BLaER1 (cell line): ENCODE data around the gene AHSG.
"Not testable (repeated sequence)": the region's sequence is repeated elsewhere in the genome, so short reads cannot be mapped to it uniquely, and the experiment has no call there.

ENCODE experiments used
- H3K27ac ChIP-seq: shearing (Covaris generic); formaldehyde crosslinking; 2 replicates; pipeline ENCODE4 v1.8.1; 2022
- H3K27me3 ChIP-seq: shearing (Covaris generic); formaldehyde crosslinking; 2 replicates; pipeline ENCODE4 v1.8.1; 2022
- H3K36me3 ChIP-seq: shearing (Covaris generic); formaldehyde crosslinking; 2 replicates; pipeline ENCODE4 v1.8.1; 2022
- H3K4me1 ChIP-seq: shearing (Covaris generic); formaldehyde crosslinking; 2 replicates; pipeline ENCODE4 v1.8.1; 2022
- H3K4me2 ChIP-seq: shearing (Covaris generic); formaldehyde crosslinking; 2 replicates; pipeline ENCODE4 v1.8.1; 2022
- H3K4me3 ChIP-seq: shearing (Covaris generic); formaldehyde crosslinking; 2 replicates; pipeline ENCODE4 v1.8.1; 2022
- H3K9ac ChIP-seq: shearing (Covaris generic); formaldehyde crosslinking; 2 replicates; pipeline ENCODE4 v1.8.1; 2022
- H3K9me3 ChIP-seq: shearing (Covaris generic); formaldehyde crosslinking; 2 replicates; pipeline ENCODE4 v1.8.1; 2022
- H4K20me1 ChIP-seq: shearing (Covaris generic); formaldehyde crosslinking; 2 replicates; pipeline ENCODE4 v1.8.1; 2022
- Cebpa-rat ChIP-seq: shearing (Covaris generic); IDR thresholded peaks from 2 replicates; pipeline ENCODE4 v1.8.1; 2022

The AHSG gene

GRCh38 chr3:186571644-186572013, 41.2 kb upstream of the AHSG start:
- Histone ChIP-seq H4K20me1 (peaks cover 5% of the 10 kb centered on the region; the same call in 1 of the 2 replicates), H3K36me3 (peaks cover 47% of the 10 kb centered on the region), H3K27me3 (no peaks in the 10 kb centered on the region), H3K4me2 (peak overlapping the region; percentile 96), H3K9me3 (no peaks in the 10 kb centered on the region), H3K27ac (no peak overlapping the region), H3K4me3 (peak overlapping the region; percentile 89), H3K4me1 (peaks cover 33% of the 10 kb centered on the region), H3K9ac (peak overlapping the region; percentile 92)
- TF ChIP-seq Cebpa-rat, result no peak

GRCh38 chr3:186577521-186577920, 35.3 kb upstream of the AHSG start:
- H3K4me2 ChIP-seq, result no peak overlapping the region
- H3K36me3 ChIP-seq, result peaks cover 96% of the 10 kb centered on the region
- H3K4me1 ChIP-seq, result no peaks in the 10 kb centered on the region
- H3K9ac ChIP-seq, result no peak overlapping the region
- H3K27ac ChIP-seq, result no peak overlapping the region
- no peak overlapping the region for H3K4me3 ChIP-seq
- H3K27me3 ChIP-seq, result no peaks in the 10 kb centered on the region
- H3K9me3 ChIP-seq, result no peaks in the 10 kb centered on the region
- H4K20me1 ChIP-seq, result no peaks in the 10 kb centered on the region
- TF ChIP-seq Cebpa-rat, result no peak

- H3K27ac ChIP-seq, result no peak overlapping the region
- no peaks in the 10 kb centered on the region for H3K27me3 ChIP-seq
- no peaks in the 10 kb centered on the region for H3K4me1 ChIP-seq
- TF ChIP-seq Cebpa-rat, result no peak
- no peak overlapping the region for H3K4me3 ChIP-seq
- H3K4me2 ChIP-seq, result no peak overlapping the region
- H3K36me3 ChIP-seq, result peaks cover 96% of the 10 kb centered on the region
- H4K20me1 ChIP-seq, result no peaks in the 10 kb centered on the region
- no peaks in the 10 kb centered on the region for H3K9me3 ChIP-seq
- H3K9ac ChIP-seq, result 0 out of 2 replicates have a peak overlapping the region, but pooled peaks have one; percentile 11
Measured at GRCh38 chr3:186580785-186581184, 32.1 kb upstream of the AHSG start.

- no peaks in the 10 kb centered on the region for H3K9me3 ChIP-seq
- no peaks in the 10 kb centered on the region for H3K4me1 ChIP-seq
- H3K36me3 ChIP-seq, result peaks cover 89% of the 10 kb centered on the region
- no peak overlapping the region for H3K4me3 ChIP-seq
- no peaks in the 10 kb centered on the region for H4K20me1 ChIP-seq
- H3K4me2 ChIP-seq, result no peak overlapping the region
- no peak overlapping the region for H3K27ac ChIP-seq
- no peak overlapping the region for H3K9ac ChIP-seq
- H3K27me3 ChIP-seq, result no peaks in the 10 kb centered on the region
- no peak for TF ChIP-seq Cebpa-rat
Measured at GRCh38 chr3:186582541-186582940, 30.3 kb upstream of the AHSG start.

GRCh38 chr3:186583831-186584230, 29.0 kb upstream of the AHSG start:
- no peak for TF ChIP-seq Cebpa-rat
- no peak overlapping the region for H3K4me2 ChIP-seq
- no peaks in the 10 kb centered on the region for H4K20me1 ChIP-seq
- H3K4me3 ChIP-seq, result no peak overlapping the region
- no peaks in the 10 kb centered on the region for H3K27me3 ChIP-seq
- no peak overlapping the region for H3K27ac ChIP-seq
- no peaks in the 10 kb centered on the region for H3K4me1 ChIP-seq
- no peaks in the 10 kb centered on the region for H3K9me3 ChIP-seq
- H3K9ac ChIP-seq, result no peak overlapping the region
- peaks cover 77% of the 10 kb centered on the region for H3K36me3 ChIP-seq

- not testable (repeated sequence) for H3K4me3 ChIP-seq, H3K27me3 ChIP-seq, H3K4me2 ChIP-seq, H4K20me1 ChIP-seq, H3K9ac ChIP-seq, H3K4me1 ChIP-seq, H3K27ac ChIP-seq, H3K9me3 ChIP-seq
- H3K36me3 ChIP-seq, result peaks cover 53% of the 10 kb centered on the region
Measured at GRCh38 chr3:186586245-186586644, 26.6 kb upstream of the AHSG start.

- no peaks in the 10 kb centered on the region for H3K27me3 ChIP-seq
- no peak overlapping the region for H3K27ac ChIP-seq
- peaks cover 44% of the 10 kb centered on the region for H3K36me3 ChIP-seq
- no peak overlapping the region for H3K4me2 ChIP-seq
- no peak overlapping the region for H3K4me3 ChIP-seq
- no peaks in the 10 kb centered on the region for H4K20me1 ChIP-seq
- no peaks in the 10 kb centered on the region for H3K4me1 ChIP-seq
- no peak overlapping the region for H3K9ac ChIP-seq
- H3K9me3 ChIP-seq, result no peaks in the 10 kb centered on the region
- TF ChIP-seq Cebpa-rat, result no peak
Measured at GRCh38 chr3:186587183-186587582, 25.7 kb upstream of the AHSG start.

GRCh38 chr3:186588632-186589031, 24.2 kb upstream of the AHSG start:
- Histone ChIP-seq H3K27ac (no peak overlapping the region), H3K9me3 (no peaks in the 10 kb centered on the region), H3K27me3 (no peaks in the 10 kb centered on the region), H3K9ac (no peak overlapping the region), H3K36me3 (peaks cover 29% of the 10 kb centered on the region), H3K4me2 (no peak overlapping the region), H4K20me1 (no peaks in the 10 kb centered on the region), H3K4me1 (no peaks in the 10 kb centered on the region), H3K4me3 (no peak overlapping the region)
- TF ChIP-seq Cebpa-rat, result no peak

GRCh38 chr3:186589121-186589520, 23.7 kb upstream of the AHSG start:
- Histone ChIP-seq H3K4me2 (no peak overlapping the region), H3K27ac (no peak overlapping the region)

GRCh38 chr3:186589856-186590579, 22.8 kb upstream of the AHSG start:
- TF ChIP-seq Cebpa-rat, result no peak
- Histone ChIP-seq H3K9me3 (no peaks in the 10 kb centered on the region), H3K4me2 (no peak overlapping the region), H3K27me3 (no peaks in the 10 kb centered on the region), H3K4me1 (no peaks in the 10 kb centered on the region), H3K36me3 (peaks cover 15% of the 10 kb centered on the region), H3K4me3 (no peak overlapping the region), H3K9ac (no peak overlapping the region), H4K20me1 (no peaks in the 10 kb centered on the region), H3K27ac (no peak overlapping the region)

More at GRCh38 chr3:186589121-186589520, 23.7 kb upstream of the AHSG start:
- H3K36me3 ChIP-seq, result peaks cover 24% of the 10 kb centered on the region
- H3K9ac ChIP-seq, result no peak overlapping the region
- no peaks in the 10 kb centered on the region for H4K20me1 ChIP-seq
- no peak overlapping the region for H3K4me3 ChIP-seq
- no peaks in the 10 kb centered on the region for H3K27me3 ChIP-seq
- H3K4me1 ChIP-seq, result no peaks in the 10 kb centered on the region
- TF ChIP-seq Cebpa-rat, result no peak
- H3K9me3 ChIP-seq, result no peaks in the 10 kb centered on the region
